Stimulated activated naive CD4-positive, alpha-beta T cell (primary cell): ENCODE results near the gene EIF2S3.
"Not testable (repeated sequence)": the region's sequence is repeated elsewhere in the genome, so short reads cannot be mapped to it uniquely, and the experiment has no call there.

ENCODE experiments used
- DNase-seq, 6 experiments: peaks; one replicate each; lab custom pipeline; 2025; lab: John Stamatoyannopoulos, UW

Gene EIF2S3

DNA sequence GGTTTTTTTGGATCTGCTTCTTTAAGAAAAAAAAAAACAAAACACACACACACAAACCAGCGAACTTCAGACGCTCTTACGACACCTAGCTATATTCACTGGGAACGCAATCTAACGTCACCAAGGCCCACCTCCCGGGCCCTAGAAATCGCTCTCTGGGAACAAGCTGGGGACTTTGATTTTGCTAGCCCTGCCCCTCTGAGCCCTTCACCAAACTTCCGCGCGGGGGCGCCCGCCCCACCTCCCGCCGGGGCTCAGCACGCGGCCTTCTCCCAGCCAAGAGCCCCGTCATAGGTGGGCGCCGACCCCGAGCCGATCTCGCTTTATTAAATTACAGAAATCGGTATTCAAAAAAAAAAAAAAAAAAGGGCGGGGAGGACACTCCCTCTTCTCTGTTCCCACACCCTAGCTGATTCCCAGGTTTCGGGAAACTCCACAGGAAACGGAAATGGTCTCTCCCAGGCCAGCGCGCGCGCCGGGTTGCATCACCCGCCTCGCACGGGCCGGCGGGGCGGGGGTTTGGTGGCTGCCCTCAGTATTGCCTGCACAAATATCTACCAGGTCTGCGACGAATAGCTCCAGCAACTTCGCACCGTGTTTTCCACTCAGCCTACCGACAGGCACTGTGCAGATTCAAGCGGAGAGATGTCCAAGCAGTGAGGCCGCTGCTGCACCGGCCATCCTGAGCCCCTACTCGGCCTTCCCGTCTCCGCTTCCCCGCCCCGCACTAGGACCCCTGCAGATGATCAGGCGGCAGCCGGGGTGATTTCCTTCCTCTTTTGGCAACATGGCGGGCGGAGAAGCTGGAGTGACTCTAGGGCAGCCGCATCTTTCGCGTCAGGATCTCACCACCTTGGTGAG is at the start of gene EIF2S3:
Gene EIF2S3, plus strand, starts transcription at position 775 of the 861 bp plus-strand sequence. Its CDS starts 13 bp downstream, at position 788.
- peak; percentile 80 to 98 (median 90) for DNase-seq

DNA sequence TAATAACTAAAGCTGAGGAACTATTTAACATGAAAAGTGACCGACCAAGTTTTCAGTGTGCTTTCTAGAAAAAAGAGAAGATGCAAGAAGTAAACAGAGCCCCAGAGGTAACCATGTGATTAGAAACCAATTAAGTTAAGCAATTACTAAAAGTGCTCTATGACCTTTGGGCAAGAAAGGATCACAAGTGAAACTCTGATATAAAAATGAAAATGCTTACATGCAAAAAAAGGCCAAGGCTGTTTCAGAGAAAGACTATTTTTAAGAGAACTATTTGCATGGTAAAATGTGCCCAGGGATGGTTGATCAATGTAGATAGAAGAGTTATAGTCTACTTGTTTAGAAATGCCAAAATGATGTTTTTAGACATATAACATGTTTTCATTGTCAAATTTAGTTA is 49.7 kb upstream of the EIF2S3 start:
- DNase-seq: no peak

DNA sequence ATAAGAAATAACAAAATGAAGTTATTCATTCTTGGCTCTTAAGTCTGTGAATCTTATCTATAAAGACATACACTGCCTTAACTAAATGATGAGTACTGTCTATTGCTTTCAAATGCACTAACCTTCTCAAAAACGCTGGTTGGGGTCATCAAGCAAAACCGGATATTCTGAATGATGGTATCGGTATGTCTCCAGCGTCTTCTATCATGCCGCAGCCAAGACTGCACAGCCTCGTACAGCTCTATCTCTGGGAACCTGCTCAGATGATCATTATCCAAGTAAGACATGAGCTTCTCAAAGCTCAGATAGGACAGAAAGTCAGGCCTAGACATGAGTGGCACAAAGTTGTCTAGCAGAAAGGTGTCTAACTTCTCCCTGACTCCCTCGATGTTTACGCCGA is 48.9 kb upstream of the EIF2S3 start:
- DNase-seq: no peak

DNA sequence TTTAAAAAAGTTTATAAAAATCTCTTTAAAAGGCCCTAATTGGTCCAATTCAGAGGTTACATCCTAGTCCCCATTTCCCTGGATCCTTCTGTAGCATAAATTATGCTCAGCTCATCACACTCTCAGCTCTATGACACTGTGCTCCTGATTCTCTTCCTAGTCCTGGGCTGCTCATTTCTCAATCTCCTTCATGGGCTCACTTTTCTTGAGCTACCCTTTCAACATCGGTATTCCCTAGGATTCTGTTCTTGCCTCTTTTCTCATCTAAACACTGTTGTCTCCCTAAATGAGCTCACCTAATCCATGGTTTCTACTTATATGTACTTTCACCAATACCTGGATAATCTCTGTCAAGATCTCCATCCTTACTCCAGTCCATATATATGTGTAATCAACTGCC is 42.5 kb upstream of the EIF2S3 start:
- no peak for DNase-seq

DNA sequence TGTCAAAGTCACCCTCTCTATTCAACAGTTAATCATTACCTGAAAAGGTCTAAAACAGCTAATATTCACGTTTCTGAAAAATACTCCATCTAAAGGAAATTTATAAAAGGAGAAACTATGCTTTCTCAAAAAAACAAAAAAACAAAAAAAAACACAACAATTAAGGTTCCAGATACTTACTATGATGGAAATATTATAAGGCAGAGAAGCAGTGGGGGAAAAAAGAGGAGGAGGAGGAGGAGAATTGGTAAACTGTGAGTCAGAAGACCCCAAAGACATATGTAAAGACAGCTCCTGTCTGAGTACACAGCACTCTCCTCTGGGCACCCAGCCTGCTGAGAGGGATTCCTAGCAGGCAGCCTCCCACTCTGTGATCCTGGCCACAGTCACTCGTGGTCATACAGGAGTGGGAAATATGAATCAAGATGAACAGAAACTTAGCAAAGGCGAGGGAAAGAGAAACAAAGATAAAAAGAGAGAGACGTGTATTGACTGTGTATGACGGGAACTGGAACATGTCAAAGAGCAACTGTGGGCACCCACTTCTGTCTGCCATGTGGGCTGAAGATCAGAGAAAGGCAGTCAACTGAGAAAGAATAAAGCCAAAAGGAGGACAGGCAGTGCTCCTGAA is 40.3 kb upstream of the EIF2S3 start:
- DNase-seq: peak in 4 of 6 experiments; percentile 1 to 32 (median 13)

- DNase-seq: no peak
Measured at GRCh38 chrX:24017674-24018073, 37.1 kb upstream of the EIF2S3 start.

- no peak for DNase-seq
Measured at GRCh38 chrX:24018809-24019208, 35.9 kb upstream of the EIF2S3 start.

DNA sequence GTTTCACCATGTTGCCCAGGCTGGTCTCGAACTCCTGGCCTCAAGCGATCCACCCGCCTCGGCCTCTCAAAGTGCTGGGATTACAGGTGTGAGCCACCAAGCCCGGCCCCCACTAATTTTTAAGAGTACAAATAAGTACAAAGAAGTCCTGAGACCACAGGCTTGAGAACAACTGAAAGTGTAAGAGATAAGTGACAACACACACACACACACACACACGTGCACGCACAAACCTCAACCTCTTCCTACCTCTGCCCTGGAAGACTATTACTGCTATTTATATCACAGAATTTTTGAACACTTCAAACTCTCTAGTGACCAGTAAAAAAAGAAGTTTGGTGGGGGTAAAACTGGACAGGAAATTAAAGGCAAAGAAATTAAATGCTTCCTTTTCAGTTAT is 35.3 kb upstream of the EIF2S3 start:
- no peak for DNase-seq

DNA sequence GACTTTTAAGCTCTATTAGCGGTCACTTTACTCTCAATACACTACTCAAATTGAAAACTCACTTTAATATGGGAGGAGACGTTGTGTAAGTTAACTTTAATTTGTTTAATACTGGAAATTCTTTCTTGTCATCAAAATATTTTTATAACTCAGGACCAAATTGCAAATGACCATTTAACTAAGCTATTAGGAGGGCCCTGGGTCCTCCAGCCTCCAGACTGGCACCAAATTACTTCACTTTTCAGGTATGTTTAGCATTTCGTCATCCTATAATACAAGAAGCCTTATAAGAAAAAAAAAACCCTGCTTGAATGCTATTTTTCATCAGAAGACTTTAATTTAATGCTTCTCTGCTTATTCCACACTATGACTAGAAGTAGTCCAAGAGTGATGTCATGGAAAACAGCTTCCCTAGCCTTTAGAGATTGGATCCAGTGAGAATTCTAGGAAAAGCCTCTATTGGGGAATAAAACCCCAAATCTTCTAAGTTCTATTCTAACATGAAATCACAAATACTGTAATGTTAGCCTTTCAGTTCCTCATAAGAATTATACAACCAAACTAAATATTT is 34.4 kb upstream of the EIF2S3 start:
- no peak for DNase-seq

DNA sequence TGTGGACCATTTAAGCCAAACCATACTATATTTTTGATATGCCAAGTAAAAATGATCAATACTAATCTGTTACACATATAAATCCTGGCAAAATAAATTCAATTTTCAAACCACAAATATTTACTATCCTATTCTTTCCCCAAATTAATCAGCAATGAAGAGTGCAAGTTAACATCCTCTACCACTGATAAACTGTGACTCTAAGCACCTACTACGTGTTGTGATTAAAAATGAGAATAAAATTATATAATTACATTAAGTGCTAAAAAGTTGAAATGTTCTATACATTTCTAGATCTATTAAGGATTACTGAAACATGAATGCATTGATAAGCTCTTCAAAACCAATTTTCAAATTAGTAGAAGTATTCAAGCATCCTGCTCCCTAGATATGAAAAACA is 31.2 kb upstream of the EIF2S3 start:
- DNase-seq: no peak

- peak in 1 of 6 experiments; percentile 29 for DNase-seq
Measured at GRCh38 chrX:24023972-24024669, 30.6 kb upstream of the EIF2S3 start.

DNA sequence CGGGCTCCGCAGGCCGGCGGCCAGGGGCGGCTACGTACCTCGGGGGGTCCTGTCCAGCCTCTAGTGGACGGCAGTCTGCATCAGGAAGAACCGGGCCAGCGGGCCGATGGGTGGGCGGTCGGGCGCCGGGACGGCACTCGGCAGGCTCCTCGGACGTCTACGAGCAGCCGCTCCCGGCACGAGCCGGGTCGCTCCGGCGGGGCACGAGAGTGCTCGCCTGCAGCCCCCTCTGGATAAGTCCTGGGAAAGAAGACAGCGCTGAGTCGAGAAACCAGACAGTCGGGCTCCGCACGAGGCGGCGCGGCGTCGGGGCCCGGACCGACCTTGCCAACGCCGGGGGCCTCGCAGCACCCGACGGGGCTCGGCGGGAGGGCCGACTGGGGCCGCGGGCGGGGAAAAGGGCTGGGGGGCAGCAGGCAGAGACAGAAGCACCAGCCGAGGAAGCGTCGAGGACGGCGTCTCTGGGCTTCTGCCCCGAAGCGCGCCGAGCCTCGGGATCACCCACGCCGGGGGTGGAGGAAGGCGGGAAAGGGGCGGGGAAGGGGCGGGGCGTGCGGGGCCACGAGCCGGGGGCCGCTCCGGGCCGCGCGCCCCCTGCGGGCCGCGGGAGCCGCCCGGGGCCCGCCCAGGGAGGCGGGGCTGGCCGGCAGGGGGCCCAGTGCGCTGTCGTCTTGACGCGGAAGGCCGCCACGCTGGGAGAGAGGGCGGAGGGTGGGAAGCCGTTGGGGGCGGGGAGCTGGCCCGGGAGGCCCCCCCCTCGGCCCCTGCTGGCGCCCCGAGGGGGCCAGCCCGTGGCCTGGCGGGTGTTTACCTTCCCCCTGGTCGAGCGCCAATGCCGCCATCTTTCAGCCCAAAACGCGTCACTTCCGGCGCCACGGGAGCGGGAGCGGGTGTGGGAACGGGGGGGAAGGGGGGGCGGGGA is 29.7 kb upstream of the EIF2S3 start:
- peak; percentile 71 to 88 (median 82) for DNase-seq

- peak in 2 of 6 experiments; percentile 41 to 71 for DNase-seq
Measured at GRCh38 chrX:24025741-24026403, 28.9 kb upstream of the EIF2S3 start.

- peak in 1 of 6 experiments; percentile 25 for DNase-seq
Measured at GRCh38 chrX:24026432-24026831, 28.3 kb upstream of the EIF2S3 start.

GRCh38 chrX:24027086-24027485 is 27.7 kb upstream of the EIF2S3 start, which contains the start of gene KLHL15:
KLHL15 (minus strand) TSS chrX:24027186; CDS start chrX:24006693, 20,493 bp downstream.
- no peak for DNase-seq

DNA sequence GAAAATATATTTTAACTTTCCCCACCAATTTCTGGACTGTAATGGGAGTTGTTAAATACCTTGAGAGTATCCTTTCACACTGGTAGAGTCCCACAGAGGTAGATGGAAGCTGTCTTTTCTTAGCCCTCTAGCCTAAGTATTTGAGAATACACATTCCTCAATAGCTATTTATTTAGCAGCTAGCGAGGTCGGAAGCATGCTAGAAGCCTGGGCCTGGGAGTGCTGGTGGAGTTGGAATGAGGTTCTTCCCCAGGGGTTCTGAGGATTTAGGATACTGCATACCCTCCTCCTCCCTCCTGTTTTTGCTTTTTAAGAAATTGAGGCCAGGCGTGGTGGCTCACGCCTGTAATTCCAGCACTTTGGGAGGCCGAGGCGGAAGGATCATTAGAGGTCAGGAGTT is 26.8 kb upstream of the EIF2S3 start:
- DNase-seq: no peak

- no peak for DNase-seq
Measured at GRCh38 chrX:24030597-24030996, 24.2 kb upstream of the EIF2S3 start.

DNA sequence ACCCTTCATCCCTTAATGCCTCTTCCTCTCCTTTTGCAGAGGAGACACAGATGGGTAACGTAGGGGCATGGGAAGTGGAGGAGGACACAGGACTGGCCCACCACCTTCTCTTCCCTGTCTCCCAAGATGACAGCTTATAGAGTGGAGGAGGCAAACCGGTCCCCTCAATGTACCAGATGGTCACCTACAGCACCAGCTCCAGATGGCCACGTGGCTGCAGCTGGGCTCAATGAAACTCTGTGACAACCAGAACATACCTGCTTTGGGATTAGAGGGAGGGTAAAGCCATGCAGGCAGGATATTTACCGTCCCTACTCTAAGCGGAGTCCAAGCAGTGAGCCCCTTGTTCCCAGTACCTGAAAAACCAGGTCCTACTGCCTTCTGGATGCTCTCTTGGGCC is 20.3 kb upstream of the EIF2S3 start:
- DNase-seq: no peak

DNA sequence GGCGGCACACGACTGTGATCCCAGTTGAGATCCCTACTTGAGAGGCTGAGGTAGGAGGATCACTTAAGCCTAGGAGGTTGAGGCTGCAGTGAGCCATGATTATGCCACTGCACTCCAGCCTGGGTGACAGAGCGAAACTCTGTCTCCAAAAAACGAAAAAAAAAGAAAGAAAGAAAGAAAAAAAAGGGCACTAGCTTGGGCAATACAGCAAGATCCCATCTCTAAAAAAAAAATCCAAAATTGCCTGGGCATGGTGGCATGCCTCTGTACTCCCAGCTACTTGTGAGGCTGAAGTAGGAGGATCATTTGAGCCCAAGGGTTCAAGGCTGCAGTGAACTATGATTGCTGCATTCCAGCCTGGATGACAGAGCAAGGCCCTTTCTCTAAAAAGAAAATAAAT is 17.0 kb upstream of the EIF2S3 start:
- no peak for DNase-seq

- DNase-seq: not testable (repeated sequence)
Measured at GRCh38 chrX:24046060-24046459, 8.7 kb upstream of the EIF2S3 start.

DNA sequence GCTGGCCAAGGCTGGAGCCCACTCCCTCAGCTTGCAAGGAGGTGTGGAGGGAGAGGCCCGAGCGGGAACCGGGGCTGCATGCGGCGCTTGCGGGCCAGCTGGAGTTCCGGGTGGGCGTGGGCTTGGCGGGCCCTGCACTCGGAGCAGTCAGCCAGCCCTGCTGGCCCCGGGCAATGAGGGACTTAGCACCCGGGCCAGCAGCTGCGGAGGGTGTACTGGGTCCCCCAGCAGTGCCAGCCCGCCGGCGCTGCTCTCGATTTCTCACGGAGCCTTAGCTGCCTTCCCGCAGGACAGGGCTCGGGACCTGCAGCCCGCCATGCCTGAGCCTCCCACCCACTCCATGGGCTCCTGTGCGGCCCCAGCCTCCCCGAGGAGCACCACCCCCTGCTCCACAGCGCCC is 5.1 kb upstream of the EIF2S3 start:
- DNase-seq: not testable (repeated sequence)
